ENCODE measurements around the gene ZPR1. TPM values are rescaled to one million over a fixed set of nuclear protein-coding genes. Genes with fewer than 3 reads are reported as not detected.

ZPR1 gene
- total RNA-seq, 2 experiments from 2014 or later = 89.9 TPM

- no peak for ATAC-seq
- no peaks in the 10 kb centered on the region for H3K27me3 Mint-ChIP-seq
- intact Hi-C loops (cut with micrococcal nuclease) = no loop called here
Measured at GRCh38 chr11:116730601-116731000, 57.2 kb downstream of the ZPR1 start.

DNA sequence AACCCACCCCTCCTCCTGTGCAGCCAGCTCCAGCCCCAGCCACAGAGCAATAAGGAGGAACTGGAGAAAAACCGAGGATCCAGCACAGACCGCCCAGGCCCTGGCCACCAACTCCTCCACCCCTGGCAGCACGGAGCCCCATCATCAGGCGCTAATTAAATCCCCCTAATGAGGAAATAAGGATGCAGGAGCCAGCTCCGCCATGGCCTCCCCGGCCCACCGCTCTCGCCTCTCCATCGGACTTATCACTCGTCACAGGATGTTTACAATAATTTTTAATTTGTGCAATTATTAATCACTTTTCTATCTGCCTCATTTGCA, 57.6 kb downstream of the ZPR1 start:
- Mint-ChIP-seq H3K9me3 (no peaks in the 10 kb centered on the region), H3K27me3 (no peaks in the 10 kb centered on the region), H3K27ac (no peak overlapping the region), H3K4me1 (ENCODE audit: low read depth) (peaks cover 15% of the 10 kb centered on the region), H3K36me3 (ENCODE audit: low read depth) (no peaks in the 10 kb centered on the region), H3K4me3 (no peak overlapping the region)
- intact Hi-C loops (cut with micrococcal nuclease) = no loop called here
- CTCF ChIA-PET = no interaction called here
- ATAC-seq = no peak
- DNase-seq = no peak
- TF ChIP-seq CTCF (IDR thresholded peaks at IDR 0.05) = no peak
- POLR2A ChIA-PET = no interaction called here

More at GRCh38 chr11:116730601-116731000, 57.2 kb downstream of the ZPR1 start:
- DNase-seq = no peak
- H3K4me3 Mint-ChIP-seq = no peak overlapping the region
- peaks cover 15% of the 10 kb centered on the region for H3K4me1 Mint-ChIP-seq (ENCODE audit: low read depth)
- CTCF ChIA-PET = no interaction called here
- TF ChIP-seq CTCF (IDR thresholded peaks at IDR 0.05) = no peak
- POLR2A ChIA-PET = no interaction called here
- no peak overlapping the region for H3K27ac Mint-ChIP-seq
- no peaks in the 10 kb centered on the region for H3K36me3 Mint-ChIP-seq (ENCODE audit: low read depth)
- H3K9me3 Mint-ChIP-seq = no peaks in the 10 kb centered on the region

DNA sequence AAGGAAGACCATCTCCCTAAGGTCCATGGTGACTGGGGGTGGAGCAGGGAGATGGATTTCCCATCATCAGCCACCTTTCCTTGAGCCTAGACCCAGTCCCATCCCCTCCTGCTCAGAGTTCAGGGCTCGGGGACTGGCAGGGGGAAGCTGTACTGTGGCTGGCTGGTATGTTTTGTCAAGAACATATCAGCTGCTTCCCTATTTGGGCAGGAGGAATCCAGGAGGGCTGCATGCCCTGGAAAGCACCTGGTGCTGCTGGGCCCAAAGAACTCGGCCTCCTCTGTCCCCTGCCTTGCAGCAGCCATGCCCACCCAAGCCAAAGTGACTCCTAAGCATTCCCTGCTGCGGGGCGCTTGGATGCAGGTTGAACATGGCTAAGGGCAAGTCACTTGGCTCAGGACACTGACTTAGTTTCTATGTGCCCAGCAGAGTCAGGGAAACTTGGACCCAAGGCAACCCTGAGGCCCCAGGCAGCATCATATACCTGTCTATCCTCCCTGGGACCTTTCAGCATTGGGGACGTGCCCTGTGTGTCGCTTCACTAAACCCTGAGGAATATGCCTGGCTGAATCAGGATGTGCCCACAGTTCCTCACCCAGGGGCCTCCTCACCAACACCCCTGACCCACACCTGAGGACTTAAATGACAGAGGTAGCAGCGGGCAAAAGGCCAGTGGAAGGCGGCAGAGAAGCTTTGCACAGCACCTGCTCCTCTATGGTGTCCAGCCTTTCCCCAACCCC, 58.2 kb downstream of the ZPR1 start:
- H3K4me1 Mint-ChIP-seq (ENCODE audit: low read depth) = peaks cover 15% of the 10 kb centered on the region
- no peaks in the 10 kb centered on the region for H3K9me3 Mint-ChIP-seq
- H3K4me3 Mint-ChIP-seq = no peak overlapping the region
- no peaks in the 10 kb centered on the region for H3K36me3 Mint-ChIP-seq (ENCODE audit: low read depth)
- ATAC-seq (no peak), DNase-seq (no peak)
- no peak overlapping the region for H3K27ac Mint-ChIP-seq
- ChIA-PET CTCF (interaction anchor here (0.8 to 1.2 kb wide), 3 partner anchors 14 to 24 kb away, joined by 3 to 4 read pairs (median 3); no protein-coding TSS in a partner anchor), POLR2A (no interaction called here)
- TF ChIP-seq CTCF (IDR thresholded peaks at IDR 0.05) = no peak
- no peaks in the 10 kb centered on the region for H3K27me3 Mint-ChIP-seq
- intact Hi-C loops (cut with micrococcal nuclease) = no loop called here

- no peaks in the 10 kb centered on the region for H3K27me3 Mint-ChIP-seq
- TF ChIP-seq CTCF (IDR thresholded peaks at IDR 0.05) = no peak
- no peak overlapping the region for H3K27ac Mint-ChIP-seq
- ATAC-seq (no peak), DNase-seq (no peak)
- no peaks in the 10 kb centered on the region for H3K9me3 Mint-ChIP-seq
- CTCF ChIA-PET = no interaction called here
- H3K4me1 Mint-ChIP-seq (ENCODE audit: low read depth) = peaks cover 7% of the 10 kb centered on the region
- intact Hi-C loops (cut with micrococcal nuclease) = no loop called here
- no peaks in the 10 kb centered on the region for H3K36me3 Mint-ChIP-seq (ENCODE audit: low read depth)
- POLR2A ChIA-PET = interaction anchor here (1.4 kb wide), 1 partner anchor 10 kb away, joined by 8 read pairs; no protein-coding TSS in a partner anchor
- H3K4me3 Mint-ChIP-seq = no peak overlapping the region
Measured at GRCh38 chr11:116727990-116728389, 59.8 kb downstream of the ZPR1 start.

DNA sequence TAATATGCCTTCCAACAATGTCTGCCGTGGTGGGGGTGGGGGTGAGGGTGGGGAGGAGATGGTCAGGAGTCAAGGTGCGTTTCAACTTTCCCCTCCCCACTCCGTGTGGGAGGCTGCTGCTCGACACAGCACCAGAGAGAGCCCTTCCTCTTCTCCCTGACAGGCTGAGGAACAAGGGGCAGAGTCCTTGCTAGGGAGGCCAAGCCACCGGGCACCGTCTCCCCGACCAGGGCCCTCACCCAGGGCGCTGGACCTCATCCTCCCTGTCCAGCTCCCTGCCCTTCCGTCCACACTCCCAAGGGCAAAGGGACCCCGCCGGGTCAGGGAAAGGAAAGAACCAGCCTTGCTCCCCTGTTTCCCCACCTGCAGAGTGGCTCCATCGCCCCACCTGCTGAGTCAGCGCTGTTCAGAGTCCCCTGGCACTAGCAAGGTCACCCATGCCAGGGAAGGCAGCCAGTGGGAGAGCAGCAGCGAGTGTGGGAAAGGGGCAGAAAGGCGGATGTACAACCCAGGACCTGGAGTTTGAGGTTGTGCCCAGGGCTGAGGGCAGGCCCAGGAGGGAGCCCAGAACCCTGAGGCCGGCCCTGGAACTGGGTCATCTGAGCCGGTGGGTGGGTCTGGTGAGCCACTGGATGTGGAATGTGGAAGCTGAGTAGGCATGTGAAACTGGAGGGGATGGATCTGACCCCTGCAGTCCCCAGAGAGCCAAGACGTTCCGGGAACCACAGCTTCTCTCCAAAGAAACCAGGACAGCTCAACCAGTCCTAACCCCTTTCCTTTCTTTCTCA, 62.2 kb downstream of the ZPR1 start:
- no peak for DNase-seq
- H3K27ac Mint-ChIP-seq = no peak overlapping the region
- H3K4me3 Mint-ChIP-seq = no peak overlapping the region
- H3K27me3 Mint-ChIP-seq = no peaks in the 10 kb centered on the region
- POLR2A ChIA-PET = no interaction called here
- H3K9me3 Mint-ChIP-seq = no peaks in the 10 kb centered on the region
- no peaks in the 10 kb centered on the region for H3K4me1 Mint-ChIP-seq (ENCODE audit: low read depth)
- H3K36me3 Mint-ChIP-seq (ENCODE audit: low read depth) = no peaks in the 10 kb centered on the region
- no peak for ATAC-seq
- intact Hi-C loops (cut with micrococcal nuclease) = no loop called here
- TF ChIP-seq CTCF (IDR thresholded peaks at IDR 0.05) = no peak
- CTCF ChIA-PET = no interaction called here
